PC-9 (cell line): Measurements from ENCODE around the gene TCEANC. TPM values are rescaled to one million over a fixed set of nuclear protein-coding genes. Genes with fewer than 3 reads are reported as not detected.
A peak's percentile ranks its signal among the peaks of the same experiment; 100 is the strongest.

Experiments used
- BruUV-seq: library from RNA; stranded (reverse); fragments of 400-500 nt; replicated peaks from 2 replicates; lab custom pipeline; 2021; lab: Mats Ljungman, UMichigan
- CTCF ChIA-PET: fragments of 300-600 bp; sonication (Branson Sonifier 250); formaldehyde crosslinking; loops from one replicate; lab custom pipeline; 2022; ENCODE audit warnings: antibody characterized with exemption; lab: Charles Lee
- POLR2A ChIA-PET: fragments of 300-600 bp; sonication (Branson Sonifier 250); formaldehyde crosslinking; loops from one replicate; lab custom pipeline; 2022; ENCODE audit warnings: antibody characterized with exemption; ENCODE audit not compliant: unreplicated experiment; lab: Charles Lee
- DNase-seq, 2 experiments: peaks; one replicate each; pipeline versions ENCODE4 v3.0.0 to v3.0.0-alpha.2; 2015 to 2022; ENCODE audit warnings: mixed read lengths in 1 of 2
- H2AFZ ChIP-seq: fragments of 200-600 bp; sonication (generic); 2 replicates; pipeline ENCODE4 v1.8.1; 2017; ENCODE audit warnings: antibody characterized with exemption
- H3F3A ChIP-seq: fragments of 200-600 bp; sonication (generic); 2 replicates; pipeline ENCODE4 v1.8.1; 2017; ENCODE audit warnings: antibody characterized with exemption, mild to moderate bottlenecking, low read depth; ENCODE audit not compliant: insufficient read depth
- H3K27ac ChIP-seq: fragments of 200-600 bp; sonication (generic); 2 replicates; pipeline ENCODE4 v1.6.1; 2016; ENCODE audit warnings: mixed run types
- H3K27me3 ChIP-seq: fragments of 200-600 bp; sonication (generic); 2 replicates; pipeline ENCODE4 v1.6.1; 2016; ENCODE audit warnings: low read depth, mixed run types; ENCODE audit not compliant: insufficient read depth
- H3K36me3 ChIP-seq: fragments of 200-600 bp; sonication (generic); 2 replicates; pipeline ENCODE4 v1.6.1; 2016; ENCODE audit warnings: low read depth, mixed run types
- H3K4me1 ChIP-seq: fragments of 200-600 bp; sonication (generic); replicated peaks from 2 replicates; pipeline ENCODE4 v1.6.1; 2016; ENCODE audit warnings: mixed run types; ENCODE audit not compliant: insufficient read depth
- H3K4me2 ChIP-seq: fragments of 200-600 bp; sonication (generic); 2 replicates; pipeline ENCODE4 v1.6.1; 2017; ENCODE audit warnings: mixed run types
- H3K4me3 ChIP-seq: fragments of 200-600 bp; sonication (generic); 2 replicates; pipeline ENCODE4 v1.6.1; 2016; ENCODE audit warnings: mixed run types
- H3K79me2 ChIP-seq: fragments of 200-600 bp; sonication (generic); 2 replicates; pipeline ENCODE4 v1.6.1; 2017; ENCODE audit warnings: low read depth, mixed run types
- H3K9me2 ChIP-seq: fragments of 200-600 bp; sonication (generic); 2 replicates; pipeline ENCODE4 v1.8.1; 2017; ENCODE audit warnings: mild to moderate bottlenecking; ENCODE audit not compliant: insufficient read depth
- H3K9me3 ChIP-seq: fragments of 200-600 bp; sonication (generic); 2 replicates; pipeline ENCODE4 v1.8.1; 2016; ENCODE audit warnings: low read depth; ENCODE audit not compliant: insufficient read depth
- H4K20me1 ChIP-seq: fragments of 200-600 bp; sonication (generic); 2 replicates; pipeline ENCODE4 v1.8.1; 2017; ENCODE audit not compliant: insufficient read depth
- EZH2 ChIP-seq: fragments of 200-600 bp; sonication (generic); IDR thresholded peaks from 2 replicates; pipeline ENCODE4 v1.8.0; 2017; ENCODE audit warnings: antibody characterized with exemption, low read depth
- intact Hi-C: fragments of 100-400 bp; cut with micrococcal nuclease; formaldehyde crosslinking; loops from one replicate; pipeline ENCODE4 v1.10.0; 2022; ENCODE audit not compliant: unreplicated experiment
- total RNA-seq: library from RNA; stranded (reverse); gene quantifications from 2 replicates; pipeline ENCODE4 v1.2.3, GENCODE V29; 2021
- TF ChIP-seq, protein P1 (sequence below): fragments of 200-600 bp; sonication (generic); conservative IDR thresholded peaks from 2 replicates; pipeline ENCODE4 v1.6.1; 2017; ENCODE audit warnings: mixed run types, antibody characterized with exemption, mild to moderate bottlenecking, moderate library complexity

TCEANC gene
- total RNA-seq, 1 experiment from 2014 or later: 0.96 TPM

DNA sequence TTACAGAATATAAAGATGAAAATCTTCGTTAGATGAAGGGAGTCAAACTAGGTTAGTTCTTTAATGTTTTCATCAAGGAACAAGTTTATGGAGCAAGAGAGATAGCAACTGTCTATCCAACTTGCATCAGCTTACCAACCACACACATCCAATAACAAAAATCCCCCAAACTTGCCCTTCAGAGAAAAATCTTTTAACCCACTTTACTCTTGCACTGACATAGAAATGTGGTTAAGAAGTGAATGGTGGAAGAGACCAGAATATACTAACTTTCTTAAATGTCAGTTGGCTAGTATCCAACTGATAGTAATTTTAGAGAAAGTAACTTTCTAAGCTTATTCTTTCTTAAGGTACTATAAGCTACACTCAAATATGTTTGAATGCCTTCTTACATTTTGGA lies 34.3 kb downstream of the TCEANC start:
- CTCF ChIA-PET: no interaction called here
- POLR2A ChIA-PET: interaction anchor here (0.6 kb wide), 1 partner anchor 18 kb away, joined by 15 read pairs; no protein-coding TSS in a partner anchor
- peaks cover 16% of the 10 kb centered on the region; the same call in 1 of the 2 replicates for H3F3A ChIP-seq
- intact Hi-C loops: no loop called here
- no peaks in the 10 kb centered on the region for H3K9me3 ChIP-seq
- H2AFZ ChIP-seq: no peak overlapping the region
- BruUV-seq: no TSS peak
- peaks cover 35% of the 10 kb centered on the region for H3K4me1 ChIP-seq
- no peak overlapping the region for H3K4me2 ChIP-seq
- H3K27me3 ChIP-seq: no peaks in the 10 kb centered on the region
- H3K27ac ChIP-seq: no peak overlapping the region
- H3K9me2 ChIP-seq: no peaks in the 10 kb centered on the region
- no peak for TF ChIP-seq EZH2
- TF ChIP-seq, protein P1, sequence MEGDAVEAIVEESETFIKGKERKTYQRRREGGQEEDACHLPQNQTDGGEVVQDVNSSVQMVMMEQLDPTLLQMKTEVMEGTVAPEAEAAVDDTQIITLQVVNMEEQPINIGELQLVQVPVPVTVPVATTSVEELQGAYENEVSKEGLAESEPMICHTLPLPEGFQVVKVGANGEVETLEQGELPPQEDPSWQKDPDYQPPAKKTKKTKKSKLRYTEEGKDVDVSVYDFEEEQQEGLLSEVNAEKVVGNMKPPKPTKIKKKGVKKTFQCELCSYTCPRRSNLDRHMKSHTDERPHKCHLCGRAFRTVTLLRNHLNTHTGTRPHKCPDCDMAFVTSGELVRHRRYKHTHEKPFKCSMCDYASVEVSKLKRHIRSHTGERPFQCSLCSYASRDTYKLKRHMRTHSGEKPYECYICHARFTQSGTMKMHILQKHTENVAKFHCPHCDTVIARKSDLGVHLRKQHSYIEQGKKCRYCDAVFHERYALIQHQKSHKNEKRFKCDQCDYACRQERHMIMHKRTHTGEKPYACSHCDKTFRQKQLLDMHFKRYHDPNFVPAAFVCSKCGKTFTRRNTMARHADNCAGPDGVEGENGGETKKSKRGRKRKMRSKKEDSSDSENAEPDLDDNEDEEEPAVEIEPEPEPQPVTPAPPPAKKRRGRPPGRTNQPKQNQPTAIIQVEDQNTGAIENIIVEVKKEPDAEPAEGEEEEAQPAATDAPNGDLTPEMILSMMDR: no peak
- H3K79me2 ChIP-seq: peaks cover 31% of the 10 kb centered on the region
- no peaks in the 10 kb centered on the region for H4K20me1 ChIP-seq
- H3K36me3 ChIP-seq: no peaks in the 10 kb centered on the region
- no peak for DNase-seq
- H3K4me3 ChIP-seq: no peak overlapping the region

DNA sequence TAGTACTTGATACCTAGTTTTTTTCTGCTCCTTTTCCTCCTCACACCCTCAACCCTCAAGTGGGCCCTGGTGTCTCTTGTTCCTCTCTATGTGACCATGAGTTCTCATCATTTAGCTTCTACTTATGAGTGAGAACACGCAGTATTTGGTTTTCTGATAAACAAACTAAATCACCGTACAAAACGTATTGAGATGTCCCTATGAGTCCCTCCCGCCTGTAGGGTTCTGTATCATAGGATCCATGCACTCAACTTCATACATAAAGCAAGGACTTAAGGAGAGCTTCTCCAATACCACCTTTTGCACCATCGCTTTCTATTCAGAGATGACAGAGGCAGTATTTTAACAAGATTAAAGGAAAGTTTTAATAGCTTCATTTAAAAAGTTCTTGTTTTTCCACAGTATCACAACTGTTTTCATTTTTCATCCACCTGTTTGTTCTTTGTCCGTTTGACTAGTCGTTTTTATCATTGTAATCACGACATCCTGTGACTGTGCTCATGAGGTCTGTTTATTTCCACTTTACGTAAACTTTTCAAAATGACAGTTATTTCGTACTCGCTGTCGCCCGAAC lies 35.5 kb downstream of the TCEANC start:
- H4K20me1 ChIP-seq: no peaks in the 10 kb centered on the region
- ChIA-PET CTCF (no interaction called here), POLR2A (no interaction called here)
- TSS peak; percentile 36 for BruUV-seq
- no peaks in the 10 kb centered on the region for H3K9me3 ChIP-seq
- H3K4me1 ChIP-seq: peaks cover 48% of the 10 kb centered on the region
- intact Hi-C loops: no loop called here
- no peak for DNase-seq
- TF ChIP-seq EZH2: no peak
- TF ChIP-seq, protein P1: no peak
- H3K27me3 ChIP-seq: no peaks in the 10 kb centered on the region
- no peaks in the 10 kb centered on the region for H3K36me3 ChIP-seq
- H3F3A ChIP-seq: peaks cover 29% of the 10 kb centered on the region; the same call in 1 of the 2 replicates
- H2AFZ ChIP-seq: peak overlapping the region; percentile 67
- H3K27ac ChIP-seq: peak overlapping the region; percentile 82
- H3K79me2 ChIP-seq: peaks cover 41% of the 10 kb centered on the region
- H3K9me2 ChIP-seq: no peaks in the 10 kb centered on the region
- peak overlapping the region; percentile 63 for H3K4me3 ChIP-seq
- peak overlapping the region; percentile 96 for H3K4me2 ChIP-seq

DNA sequence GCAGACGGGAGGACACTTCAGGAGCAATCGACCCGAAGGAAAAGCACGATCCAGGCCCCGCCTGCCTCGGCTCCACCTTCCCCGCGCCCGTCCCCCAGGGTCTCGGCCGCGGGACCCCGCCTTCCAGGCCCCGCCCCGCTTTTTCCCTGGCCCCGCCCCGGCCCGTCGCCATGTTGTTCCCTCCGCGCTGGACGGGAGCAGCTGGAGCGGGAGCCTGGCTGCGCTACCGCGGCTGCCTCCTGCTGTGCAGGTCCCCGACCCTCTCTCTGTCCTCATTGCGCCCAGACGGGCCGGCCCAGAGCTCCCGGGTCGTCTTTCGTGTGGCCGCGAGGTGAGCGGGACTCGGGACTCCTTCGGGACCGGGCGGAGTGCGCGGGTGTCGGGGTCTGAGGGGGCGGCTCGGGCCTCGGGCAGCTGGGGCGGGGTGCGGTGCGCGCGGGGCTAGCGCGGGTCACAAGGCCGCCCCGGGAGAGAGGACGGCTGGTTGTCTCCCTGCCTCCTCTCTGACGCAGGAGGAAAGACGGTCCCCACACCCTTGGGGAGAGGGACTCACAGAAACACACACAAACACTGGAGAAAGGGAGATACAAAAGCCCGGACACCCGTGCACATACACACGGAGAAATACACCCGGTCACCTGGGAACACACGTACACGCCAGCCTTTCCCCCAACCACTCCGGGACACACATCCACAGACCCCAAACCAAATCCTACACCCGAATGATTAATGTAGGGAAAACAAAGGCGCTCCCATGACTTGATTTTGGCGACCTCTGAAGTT lies 36.2 kb downstream of the TCEANC start, which contains the start of gene RAB9A:
TSS of gene RAB9A (plus strand) at position 171 of the 783 bp plus-strand sequence. CDS start 19,619 bp downstream, outside the sequence.
- no peaks in the 10 kb centered on the region for H3K36me3 ChIP-seq
- H3F3A ChIP-seq: peaks cover 36% of the 10 kb centered on the region; the same call in 1 of the 2 replicates
- peak; percentile 54 to 88 for DNase-seq
- BruUV-seq: no TSS peak
- H3K4me2 ChIP-seq: peak within 1 kb of the TSS; percentile 96
- no peaks in the 10 kb centered on the region for H3K9me2 ChIP-seq
- CTCF ChIA-PET: no interaction called here
- peak within 1 kb of the TSS; percentile 67 for H2AFZ ChIP-seq
- H3K27me3 ChIP-seq: no peaks in the 10 kb centered on the region
- TF ChIP-seq, protein P1: no peak
- no peak for TF ChIP-seq EZH2
- peak within 1 kb of the TSS; percentile 82 for H3K27ac ChIP-seq
- no peaks in the 10 kb centered on the region for H3K9me3 ChIP-seq
- intact Hi-C loops: loop anchor here (1.0 kb wide), 1 partner anchor 20 kb away; no protein-coding TSS in a partner anchor
- POLR2A ChIA-PET: interaction anchor here (0.7 kb wide), 1 partner anchor 1955 kb away, joined by 3 read pairs; no protein-coding TSS in a partner anchor
- H3K4me3 ChIP-seq: peak within 1 kb of the TSS; percentile 63
- H4K20me1 ChIP-seq: no peaks in the 10 kb centered on the region
- peaks cover 54% of the 10 kb centered on the region for H3K4me1 ChIP-seq
- H3K79me2 ChIP-seq: peaks cover 48% of the 10 kb centered on the region
